HG03378 (cell line): Measurements from ENCODE around the gene FNDC3A.

ENCODE experiments used
- ATAC-seq: cut with Tn5 transposase; IDR thresholded peaks from one replicate; pipeline ENCODE4 v1.9.1; 2021; ENCODE audit warnings: mild to moderate bottlenecking, moderate library complexity; ENCODE audit not compliant: unreplicated experiment

The FNDC3A gene

DNA sequence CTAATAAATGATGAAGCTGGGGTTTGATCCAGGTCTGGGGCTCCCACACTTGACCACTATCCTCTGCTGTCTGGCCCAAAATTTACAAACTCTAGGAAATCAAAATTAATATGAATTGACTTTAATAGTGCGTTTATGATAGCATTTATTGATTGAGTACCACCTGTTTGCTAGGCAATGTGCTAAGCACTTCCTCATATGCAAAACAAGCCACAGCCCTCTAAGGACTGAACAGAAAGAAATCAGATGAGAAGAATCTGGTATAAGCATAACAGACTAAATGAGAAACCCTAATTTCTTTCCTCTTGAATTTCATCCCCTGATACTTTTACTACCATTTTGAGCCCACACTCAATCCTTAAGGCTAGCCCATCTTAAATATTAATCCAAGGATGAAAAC is 237.8 kb downstream of the FNDC3A start:
- no peak for ATAC-seq

DNA sequence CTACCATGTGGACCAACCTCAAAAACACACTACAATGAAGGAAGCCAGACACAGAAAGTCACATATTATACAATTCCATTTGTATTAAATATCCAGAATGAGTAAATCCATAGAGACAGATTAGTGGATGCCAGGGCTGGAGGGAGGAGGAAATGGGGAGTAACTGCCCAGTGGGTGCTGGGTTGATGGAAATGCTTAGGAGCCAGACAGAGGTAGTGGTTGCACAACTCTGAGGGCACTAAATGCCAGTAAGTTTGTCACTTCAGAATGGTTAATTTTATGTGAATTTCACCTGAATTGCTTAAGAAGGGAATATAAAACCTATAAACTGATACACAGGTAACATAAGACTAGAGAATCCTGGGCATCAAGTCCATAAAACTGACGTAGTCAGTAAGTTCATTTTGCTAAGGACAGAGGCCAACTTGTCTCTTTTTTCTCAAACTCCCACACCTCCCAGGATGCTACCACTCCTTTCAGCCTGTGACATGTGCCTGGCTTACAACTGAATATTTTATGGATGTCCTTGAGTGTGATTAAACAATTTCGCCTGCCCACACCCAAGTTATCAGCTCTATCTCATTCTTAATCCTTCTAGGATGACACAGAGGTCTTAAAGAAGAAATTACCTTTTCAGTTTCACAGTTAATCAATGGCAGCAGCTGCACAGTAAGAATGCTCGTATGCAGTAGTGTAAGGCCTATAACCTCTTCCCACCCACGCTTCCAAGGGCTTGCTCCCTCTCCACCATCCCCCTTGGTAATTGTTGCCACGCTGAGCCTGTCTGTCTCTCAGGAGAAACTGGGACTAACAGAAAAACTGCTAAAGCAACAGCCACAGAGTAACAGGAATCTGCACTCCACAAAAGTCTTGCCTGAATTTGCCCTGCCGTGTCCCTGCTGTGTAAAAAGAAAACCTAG is 238.5 kb downstream of the FNDC3A start:
- no peak for ATAC-seq

DNA sequence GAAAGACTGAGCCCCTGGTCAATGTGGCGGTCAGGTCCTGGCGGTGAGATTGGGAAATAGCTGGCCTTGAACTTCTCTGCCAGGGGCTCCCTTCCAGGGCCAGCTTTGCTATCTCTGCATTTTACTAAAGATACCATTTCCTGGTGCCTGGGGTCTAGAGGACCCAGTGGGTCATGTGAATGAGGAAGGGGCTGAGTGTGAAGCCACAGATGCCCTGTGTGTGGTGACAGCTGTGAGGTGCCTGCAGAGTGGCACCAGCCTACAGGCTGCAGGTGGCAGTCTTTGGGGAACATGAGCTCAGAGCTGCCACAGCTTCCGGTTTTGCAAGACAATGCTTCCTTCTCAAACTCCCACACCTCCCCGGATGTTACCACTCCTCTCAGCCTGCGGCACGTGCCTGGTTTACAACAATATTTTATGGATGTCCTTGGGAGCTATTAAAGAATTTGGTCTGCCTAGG is 239.2 kb downstream of the FNDC3A start:
- ATAC-seq = peak; percentile 64

DNA sequence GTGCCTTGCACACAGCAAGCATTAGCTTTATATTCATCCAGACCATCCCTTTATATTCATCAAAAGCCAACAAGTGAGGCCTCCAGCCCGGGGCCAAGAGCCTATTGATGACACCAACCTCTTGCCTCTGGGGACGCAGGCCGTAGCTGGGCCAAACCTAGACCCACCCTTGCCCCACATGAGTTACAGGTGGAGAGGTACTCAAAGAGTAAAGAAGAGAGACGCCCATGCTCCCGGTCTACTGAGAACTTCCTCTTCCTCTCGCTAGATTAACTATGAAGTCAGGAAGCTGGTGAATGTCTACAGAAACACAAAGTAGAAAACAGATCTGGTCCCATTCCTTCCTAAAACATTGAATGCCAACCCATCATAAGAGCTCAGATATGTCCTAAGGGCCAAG is 240.6 kb downstream of the FNDC3A start:
- no peak for ATAC-seq

DNA sequence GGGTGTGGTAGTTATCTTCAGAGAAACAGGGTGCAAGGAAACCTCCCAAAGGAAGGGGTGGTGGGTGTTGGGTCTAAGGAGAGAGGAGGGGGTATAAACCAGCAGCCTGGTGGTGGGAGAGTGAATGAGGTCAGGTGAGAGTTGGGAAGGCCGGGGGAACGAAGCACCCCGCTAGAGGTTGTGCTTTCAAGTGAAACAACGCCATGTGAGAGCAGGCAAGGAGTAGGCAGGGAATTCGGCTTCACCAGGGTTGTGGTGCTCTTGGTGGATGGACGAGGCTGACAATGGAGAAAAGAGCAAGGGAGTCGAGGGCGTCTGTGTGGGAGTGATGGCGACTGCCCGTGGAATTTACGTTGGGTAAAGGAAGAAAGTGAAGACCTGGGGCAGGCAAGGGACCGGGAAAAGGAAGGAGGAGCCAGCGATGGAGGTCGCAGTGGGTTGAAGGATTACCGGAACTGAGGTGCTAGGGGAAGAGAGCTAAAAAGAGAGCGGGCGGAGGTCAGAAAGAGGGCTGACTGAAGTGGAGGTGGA is 242.3 kb downstream of the FNDC3A start:
- no peak for ATAC-seq

DNA sequence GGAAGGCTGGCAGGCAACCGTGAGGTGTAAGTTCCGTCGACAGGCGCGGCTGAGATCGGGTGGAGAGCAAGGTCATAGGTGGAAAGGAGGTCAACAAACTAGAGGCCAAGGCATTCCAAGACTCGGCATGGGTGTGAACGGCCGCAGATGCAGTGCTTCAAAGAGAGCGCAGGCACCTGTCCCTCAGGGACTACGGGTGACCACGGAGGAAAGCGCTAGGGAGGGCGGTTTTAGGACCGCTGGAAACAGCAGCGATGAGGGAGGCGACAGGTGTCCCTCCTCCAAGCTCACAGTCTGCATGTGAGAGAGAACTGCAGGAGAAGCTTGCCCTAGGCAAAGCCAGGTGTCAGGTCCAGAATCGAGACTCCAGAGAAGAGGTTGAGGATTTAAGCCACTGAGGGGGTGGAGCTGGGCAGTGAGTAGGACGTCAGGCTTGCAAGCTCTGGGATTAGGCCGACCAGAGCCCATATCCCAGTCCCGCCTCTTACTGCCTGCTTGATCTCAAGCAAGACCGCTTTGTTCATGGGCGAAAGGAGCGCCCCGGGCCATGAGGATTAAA is 242.9 kb downstream of the FNDC3A start:
- ATAC-seq = no peak

DNA sequence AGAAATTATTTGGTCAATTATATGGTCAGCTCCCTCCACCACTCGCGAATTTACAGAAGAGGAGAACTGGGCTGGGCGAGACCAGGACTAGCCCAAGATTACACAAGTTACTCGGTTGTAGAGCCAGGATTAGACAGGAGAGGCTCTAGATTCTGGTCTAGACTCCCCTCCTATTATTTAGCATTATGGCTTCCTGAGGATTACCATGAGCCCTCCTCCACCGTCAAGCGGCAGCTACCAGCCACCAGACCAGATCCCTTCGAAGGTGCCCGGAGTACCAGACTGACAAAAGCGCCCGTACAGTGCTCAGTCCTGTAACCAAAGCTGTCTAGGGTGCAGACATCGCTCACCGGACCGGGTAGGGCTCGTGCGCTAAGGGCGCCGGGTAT is 243.9 kb downstream of the FNDC3A start:
- ATAC-seq = no peak

DNA sequence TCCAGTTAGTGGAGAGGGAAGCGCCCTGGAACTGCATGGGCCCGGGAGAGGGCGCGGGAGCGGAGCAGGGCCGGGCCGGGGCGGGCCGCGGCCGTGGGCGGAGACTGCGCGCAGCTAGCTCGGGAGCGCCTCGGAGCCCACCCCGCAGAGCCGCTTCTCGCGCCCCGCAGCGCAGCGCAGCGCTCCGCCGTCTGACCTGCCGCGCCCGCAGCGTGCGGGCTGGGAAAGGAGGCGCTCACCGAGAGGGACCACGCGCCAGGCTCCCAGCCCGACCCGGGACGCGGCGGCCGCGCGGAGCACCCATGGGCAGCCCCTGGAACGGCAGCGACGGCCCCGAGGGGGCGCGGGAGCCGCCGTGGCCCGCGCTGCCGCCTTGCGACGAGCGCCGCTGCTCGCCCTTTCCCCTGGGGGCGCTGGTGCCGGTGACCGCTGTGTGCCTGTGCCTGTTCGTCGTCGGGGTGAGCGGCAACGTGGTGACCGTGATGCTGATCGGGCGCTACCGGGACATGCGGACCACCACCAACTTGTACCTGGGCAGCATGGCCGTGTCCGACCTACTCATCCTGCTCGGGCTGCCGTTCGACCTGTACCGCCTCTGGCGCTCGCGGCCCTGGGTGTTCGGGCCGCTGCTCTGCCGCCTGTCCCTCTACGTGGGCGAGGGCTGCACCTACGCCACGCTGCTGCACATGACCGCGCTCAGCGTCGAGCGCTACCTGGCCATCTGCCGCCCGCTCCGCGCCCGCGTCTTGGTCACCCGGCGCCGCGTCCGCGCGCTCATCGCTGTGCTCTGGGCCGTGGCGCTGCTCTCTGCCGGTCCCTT is 244.5 kb downstream of the FNDC3A start, which contains the start of gene MLNR:
MLNR (plus strand) TSS at position 303 of the 820 bp plus-strand sequence; CDS start at position 303, 0 bp downstream.
- ATAC-seq = no peak

DNA sequence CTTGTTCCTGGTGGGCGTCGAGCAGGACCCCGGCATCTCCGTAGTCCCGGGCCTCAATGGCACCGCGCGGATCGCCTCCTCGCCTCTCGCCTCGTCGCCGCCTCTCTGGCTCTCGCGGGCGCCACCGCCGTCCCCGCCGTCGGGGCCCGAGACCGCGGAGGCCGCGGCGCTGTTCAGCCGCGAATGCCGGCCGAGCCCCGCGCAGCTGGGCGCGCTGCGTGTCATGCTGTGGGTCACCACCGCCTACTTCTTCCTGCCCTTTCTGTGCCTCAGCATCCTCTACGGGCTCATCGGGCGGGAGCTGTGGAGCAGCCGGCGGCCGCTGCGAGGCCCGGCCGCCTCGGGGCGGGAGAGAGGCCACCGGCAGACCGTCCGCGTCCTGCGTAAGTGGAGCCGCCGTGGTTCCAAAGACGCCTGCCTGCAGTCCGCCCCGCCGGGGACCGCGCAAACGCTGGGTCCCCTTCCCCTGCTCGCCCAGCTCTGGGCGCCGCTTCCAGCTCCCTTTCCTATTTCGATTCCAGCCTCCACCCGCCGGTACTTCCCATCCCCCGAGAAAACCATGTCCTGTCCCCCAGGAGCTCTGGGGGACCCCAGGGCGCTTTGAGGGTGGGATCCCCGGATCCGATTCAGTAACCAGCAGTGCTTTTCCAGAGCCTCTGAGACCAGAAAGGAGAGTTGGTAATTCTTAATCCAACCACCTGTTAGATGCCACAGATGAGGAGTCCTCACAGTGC is 245.3 kb downstream of the FNDC3A start:
- ATAC-seq = no peak

DNA sequence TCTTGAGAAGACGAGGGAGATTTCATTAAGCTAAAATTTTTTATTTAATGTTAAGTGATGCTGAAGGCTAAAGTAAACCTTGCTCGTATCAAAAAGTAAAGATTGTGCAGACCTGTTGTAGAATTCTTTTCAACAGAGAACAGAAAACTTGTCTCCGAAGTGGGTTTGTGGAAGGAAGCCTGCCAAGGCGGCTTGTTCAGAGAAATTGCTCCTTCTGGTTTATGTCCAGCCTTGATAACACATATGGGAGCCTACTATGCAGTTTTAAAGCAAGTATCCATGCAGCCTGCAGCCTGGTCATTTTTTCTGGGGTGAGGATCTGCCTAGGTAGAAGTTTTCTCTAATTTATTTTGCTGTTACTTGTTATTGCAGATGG is 245.9 kb downstream of the FNDC3A start:
- no peak for ATAC-seq

DNA sequence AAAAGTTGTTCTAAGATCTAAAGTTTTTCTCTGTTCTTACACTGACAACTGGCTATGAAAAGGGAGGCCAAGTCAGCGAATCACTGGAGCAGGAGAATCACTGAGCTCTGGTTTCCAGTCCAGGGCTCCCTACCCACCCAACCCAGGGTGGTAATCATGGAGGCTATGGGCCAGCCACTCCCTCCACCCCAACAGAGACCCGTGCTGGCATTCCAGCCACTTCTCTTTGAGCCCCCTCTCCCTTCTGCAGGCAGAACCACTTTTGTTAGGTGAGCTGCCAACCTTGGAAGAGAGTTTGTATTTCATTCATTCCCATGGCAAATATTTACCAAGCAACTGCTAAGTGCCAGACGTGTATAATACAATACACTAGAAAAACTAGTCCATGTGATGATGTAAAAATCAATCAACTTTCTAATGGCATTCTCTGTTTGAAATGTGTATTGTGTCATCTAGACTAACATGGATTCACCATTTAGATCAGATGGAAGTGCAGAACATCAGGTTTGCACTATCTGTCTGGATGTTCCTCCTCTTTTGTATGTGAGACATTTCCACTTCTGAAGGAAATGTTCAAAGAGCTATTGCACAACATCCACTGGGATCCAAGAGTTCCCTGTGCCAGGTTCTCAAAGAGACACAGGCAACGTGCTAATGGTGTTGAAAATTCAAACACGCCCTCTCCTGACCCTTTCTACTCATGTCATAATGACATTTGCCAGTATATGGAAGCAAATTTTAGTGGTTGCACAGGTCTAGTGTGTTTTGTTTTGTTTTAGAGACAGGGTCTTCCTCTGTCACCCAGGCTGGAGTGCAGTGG is 249.7 kb downstream of the FNDC3A start:
- no peak for ATAC-seq

DNA sequence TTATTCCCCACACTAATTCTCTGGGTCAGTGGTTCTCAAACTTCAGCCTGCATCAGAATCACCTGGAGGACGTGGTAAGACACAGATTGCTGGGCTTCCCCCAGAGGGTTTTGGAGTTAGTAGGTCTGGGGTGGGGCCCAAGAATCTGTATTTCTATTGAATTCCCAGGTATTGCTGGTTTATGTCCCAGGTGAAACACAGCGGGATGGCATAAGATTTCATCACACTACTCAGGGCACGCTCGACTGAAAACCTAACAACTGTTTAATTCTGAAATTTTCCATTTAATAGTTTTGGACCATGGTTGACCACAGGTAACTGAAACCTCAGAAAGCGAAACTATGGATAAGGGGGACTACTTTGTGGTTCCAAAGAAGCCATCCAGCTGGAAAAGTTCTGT is 250.9 kb downstream of the FNDC3A start:
- no peak for ATAC-seq

DNA sequence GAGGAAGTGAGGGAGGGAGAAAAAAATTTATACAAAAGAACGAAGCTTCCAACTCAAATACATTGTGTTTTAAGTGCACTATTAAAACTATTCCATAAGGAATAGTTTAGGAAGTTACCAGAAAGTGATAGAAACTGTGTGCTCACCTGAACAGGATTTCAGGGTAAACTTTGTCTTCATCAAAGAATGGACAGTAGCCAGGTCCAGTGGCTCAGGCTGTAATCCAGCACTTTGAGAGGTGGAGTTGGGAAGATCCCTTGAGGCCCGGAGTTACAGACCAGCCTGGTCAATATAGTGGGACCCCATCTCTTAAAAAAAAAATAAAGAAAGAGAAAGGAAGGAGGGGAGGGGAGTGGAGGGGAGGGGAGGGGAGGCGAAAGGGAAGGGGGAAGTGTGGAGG is 259.0 kb downstream of the FNDC3A start:
- no peak for ATAC-seq

DNA sequence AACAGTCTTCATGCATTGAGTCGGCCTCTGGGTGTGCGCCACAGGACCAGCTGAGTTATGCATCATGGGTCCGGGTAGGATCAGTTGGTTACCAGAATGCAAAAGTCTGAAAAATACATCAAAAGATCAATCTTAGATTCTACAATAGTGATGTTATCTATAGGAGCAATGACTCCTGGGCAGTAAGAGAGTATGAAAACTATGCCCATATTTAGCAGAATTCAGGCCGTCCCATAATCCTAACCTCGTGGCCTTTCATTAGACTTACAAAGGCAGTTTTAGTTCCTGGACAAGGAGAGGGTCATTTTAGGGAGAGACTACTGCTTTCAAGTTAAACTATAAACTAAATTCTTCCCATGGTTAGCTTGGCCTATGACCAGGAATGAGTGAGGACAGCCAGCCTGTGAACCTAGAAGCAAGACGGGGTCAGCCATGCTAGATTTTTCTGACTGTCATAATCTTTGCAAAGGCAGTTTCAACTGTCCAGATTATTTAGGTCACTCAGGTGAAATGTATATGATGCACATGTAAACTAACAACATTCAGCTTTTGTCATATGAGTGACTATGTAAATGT is 260.2 kb downstream of the FNDC3A start:
- no peak for ATAC-seq

DNA sequence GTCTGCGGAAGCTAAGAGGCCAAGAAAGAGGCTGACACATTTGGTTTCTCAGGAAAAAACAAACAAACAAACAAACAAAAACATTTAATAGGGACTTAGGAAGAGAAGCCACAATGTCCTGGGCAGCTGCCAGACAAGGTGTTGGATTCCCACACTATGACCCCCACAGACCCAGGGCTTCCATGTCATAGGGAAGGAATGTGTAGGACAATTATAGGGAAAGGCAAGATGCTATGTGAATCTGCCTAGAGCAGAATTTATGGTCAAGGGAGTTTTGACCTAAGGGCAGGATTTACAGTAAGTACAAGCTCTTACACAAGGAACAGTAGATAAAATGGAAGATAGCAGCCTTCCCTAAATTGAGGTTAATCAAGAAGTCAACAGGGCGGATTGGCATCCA is 262.9 kb downstream of the FNDC3A start:
- no peak for ATAC-seq

DNA sequence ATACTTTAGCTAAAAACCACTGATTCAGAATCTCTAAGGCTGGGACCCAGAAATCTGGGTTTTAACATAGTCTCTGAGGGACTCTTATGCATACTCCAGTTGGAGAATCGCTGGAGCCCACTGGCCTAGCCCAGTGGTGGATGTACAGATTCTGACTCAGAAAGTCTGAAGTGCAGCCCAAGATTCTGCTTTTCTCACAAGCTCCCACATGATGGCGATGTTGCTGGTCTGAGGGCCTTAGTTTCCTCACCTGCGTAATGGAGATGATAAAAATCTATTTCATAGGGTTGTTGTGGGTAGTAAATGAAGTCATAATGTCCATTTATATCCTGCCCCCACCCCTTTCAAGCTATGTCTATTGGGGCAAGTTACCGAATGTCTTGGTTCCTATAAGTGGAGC is 264.3 kb downstream of the FNDC3A start:
- ATAC-seq = no peak

DNA sequence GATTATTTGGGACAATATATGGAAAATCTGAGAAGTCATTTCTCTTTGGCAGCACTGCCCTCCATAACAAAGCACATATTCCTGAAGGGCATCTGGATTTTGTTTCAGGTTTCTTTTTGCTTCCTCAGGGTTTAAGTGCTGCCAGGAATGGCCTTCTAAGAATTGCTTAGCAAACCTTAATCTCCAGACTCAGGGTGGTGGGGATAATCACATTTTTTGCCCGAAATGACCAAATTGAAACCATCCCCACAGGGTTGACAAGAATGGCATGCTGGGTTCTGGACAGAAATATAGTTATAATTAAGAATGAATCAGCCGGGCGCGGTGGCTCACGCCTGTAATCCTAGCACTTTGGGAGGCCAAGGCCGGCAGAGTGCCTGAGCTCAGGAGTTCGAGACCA is 265.6 kb downstream of the FNDC3A start:
- no peak for ATAC-seq

DNA sequence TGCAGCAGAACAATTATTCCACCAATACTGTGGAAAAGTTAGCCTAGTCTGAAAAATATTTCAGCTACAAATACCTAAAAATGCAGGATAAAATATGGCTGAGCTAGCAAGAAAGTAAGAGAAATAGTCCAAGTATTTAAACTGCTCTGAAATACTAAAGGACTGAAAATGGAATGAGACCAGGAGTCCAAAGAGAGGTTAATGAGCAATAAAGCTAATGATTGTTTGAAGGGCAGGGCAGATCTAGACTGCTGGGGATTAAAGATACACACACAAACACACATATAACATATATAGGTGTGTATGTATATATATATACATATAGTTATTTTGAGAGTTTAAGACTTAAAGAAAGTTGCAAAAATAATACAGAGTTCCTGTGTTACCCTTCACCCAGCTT is 269.4 kb downstream of the FNDC3A start:
- no peak for ATAC-seq

DNA sequence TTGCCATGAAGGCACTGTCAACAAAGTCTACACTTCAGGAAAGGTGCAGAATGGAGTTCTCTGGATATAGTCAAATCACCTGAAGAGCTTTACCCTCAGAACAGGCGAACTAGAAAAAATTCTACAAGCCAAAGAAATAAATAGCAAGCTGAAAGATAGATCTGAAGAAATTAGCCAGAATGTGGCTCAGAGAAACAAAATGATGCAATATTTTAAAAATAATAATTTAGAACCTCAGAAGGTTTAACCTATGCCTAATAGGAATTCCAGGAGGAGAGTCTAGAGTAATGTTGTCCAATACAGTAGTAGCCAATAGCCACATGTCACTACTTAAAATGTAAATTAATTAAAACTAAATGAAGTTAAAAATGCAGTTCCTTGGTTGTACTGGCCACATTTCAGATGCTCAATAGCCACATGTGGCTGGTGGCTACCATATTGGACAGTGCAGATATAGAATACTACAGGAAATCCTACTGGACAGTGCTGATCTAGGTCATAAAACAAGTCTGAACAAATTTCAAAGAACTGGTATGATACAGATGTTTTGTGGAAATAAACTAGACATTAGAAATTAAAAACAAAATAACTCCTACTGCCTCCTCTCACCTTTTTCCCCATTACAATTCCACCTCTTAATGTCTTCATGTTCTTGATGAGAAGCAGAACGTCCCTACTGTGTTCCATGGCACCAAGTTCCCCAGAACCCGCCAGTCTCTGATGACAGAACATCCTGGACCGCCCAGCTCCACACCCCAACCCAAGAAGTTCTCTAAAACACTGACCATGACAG is 271.3 kb downstream of the FNDC3A start:
- peak; percentile 35 for ATAC-seq
